Thyroid gland (tissue), 4 donors: ENCODE data around the gene MAJIN.

ENCODE experiments used
- CTCF ChIP-seq, 6 experiments: fragments of 200-600 bp in 3 of 6; fragments of 450-650 bp in 3 of 6; sonication (generic) in 3 of 6; IDR thresholded peaks; one replicate each; pipeline ENCODE4 v1.5.1; 2016 to 2019; ENCODE audit warnings: antibody characterized with exemption in 6 of 6, mild to moderate bottlenecking in 2 of 6, inconsistent platforms in 1 of 6, moderate library complexity in 1 of 6
- POLR2A ChIP-seq, 2 donors: fragments of 450-650 bp; IDR thresholded peaks; one replicate each; pipeline ENCODE4 v1.6.1; 2017; ENCODE audit warnings: antibody characterized with exemption in 2 of 2, mild to moderate bottlenecking in 2 of 2, moderate library complexity in 1 of 2

- TF ChIP-seq CTCF (IDR thresholded peaks at IDR 0.05) (no peak), POLR2A (IDR thresholded peaks at IDR 0.05) (no peak)
These were observed 60.2 kb downstream of the MAJIN start for GRCh38 chr11:64911689-64912088.
